CD4-positive, alpha-beta T cell treated with Interleukin-15 for 4 hours (primary cell): ENCODE measurements around the gene CCDC102B.

Source experiments
- DNase-seq: peaks from one replicate; pipeline ENCODE4 v3.0.0-alpha.2; 2020; ENCODE audit warnings: low spot score

CCDC102B gene

GRCh38 chr18:69088973-69089372 is 291.1 kb downstream of the CCDC102B start:
- DNase-seq, result no peak

- no peak for DNase-seq
Measured at GRCh38 chr18:69097349-69097748, 299.5 kb downstream of the CCDC102B start.

DNA sequence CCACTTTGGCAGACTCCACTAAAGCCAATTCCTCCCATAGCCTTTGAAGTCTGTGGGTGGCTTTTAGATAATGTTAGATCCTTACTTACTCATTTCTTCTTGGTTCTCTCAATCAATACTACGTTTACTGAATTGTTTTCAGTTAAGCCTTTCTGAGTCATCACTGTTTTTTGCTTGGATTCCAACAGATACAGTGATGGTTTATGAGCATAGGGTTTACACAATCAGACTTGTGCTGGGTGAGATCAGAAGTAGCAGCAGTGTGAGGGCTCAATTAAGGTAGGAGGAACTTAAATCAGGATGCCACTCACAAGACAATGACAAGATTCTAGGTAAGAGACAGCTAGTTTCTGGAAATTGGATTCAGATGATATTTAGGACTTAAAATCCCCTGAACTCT is 305.1 kb downstream of the CCDC102B start:
- DNase-seq, result no peak
